T-cell (primary cell): ENCODE measurements around the gene NEURL1. TPM values are rescaled to one million over a fixed set of nuclear protein-coding genes. Genes with fewer than 3 reads are reported as not detected.

Experiments
- ATAC-seq, 4 experiments: fragments of 200-7000 bp in 3 of 4; fragments of 150-1000 bp in 1 of 4; cut with Tn5 transposase; replicated peaks in 1 of 4; 1 replicate in 3 of 4; 2 replicates in 1 of 4; pipeline ENCODE4 v1.10.0; 2021; ENCODE audit warnings: moderate library complexity in 3 of 4, mild to moderate bottlenecking in 2 of 4, moderate number of reproducible peaks in 1 of 4
- CTCF ChIA-PET, 2 donors: fragments of 300-600 bp; sonication (Branson Sonifier 250); formaldehyde crosslinking; loops; one replicate each; lab custom pipeline; 2022; ENCODE audit warnings: antibody characterized with exemption in 2 of 2; lab: Charles Lee
- POLR2A ChIA-PET, 2 donors: fragments of 300-600 bp; sonication (Branson Sonifier 250); formaldehyde crosslinking; loops; one replicate each; lab custom pipeline; 2022; ENCODE audit warnings: antibody characterized with exemption in 2 of 2; lab: Charles Lee
- DNase-seq, 35 experiments: peaks; one replicate each; pipeline versions ENCODE4 v3.0.0 to v3.0.0-alpha.2; 2013 to 2023
- H3K27ac ChIP-seq: one replicate; pipeline ENCODE4 v1.5.1; 2013; ENCODE audit warnings: low read length
- H3K27me3 ChIP-seq, 2 experiments: replicated peaks in 1 of 2; 1 replicate in 1 of 2; 2 replicates in 1 of 2; pipeline versions ENCODE4 v1.6.1 to v1.7.0; 2013; ENCODE audit warnings: low read length in 1 of 2, mixed read lengths in 1 of 2; ENCODE audit not compliant: control insufficient read depth in 2 of 2, insufficient read depth in 2 of 2; ENCODE audit errors: extremely low read depth in 1 of 2
- H3K36me3 ChIP-seq, 2 donors: 1 replicate in 1 of 2; 2 replicates in 1 of 2; pipeline versions ENCODE4 v1.6.1 to v1.7.0; 2013; ENCODE audit warnings: low read length in 1 of 2; ENCODE audit not compliant: control insufficient read depth in 2 of 2, insufficient read depth in 1 of 2; ENCODE audit errors: extremely low read depth in 1 of 2
- H3K4me1 ChIP-seq, 2 experiments: 1 replicate in 1 of 2; 2 replicates in 1 of 2; pipeline versions ENCODE4 v1.6.1 to v1.7.0; 2013; ENCODE audit warnings: low read length in 2 of 2, mixed read lengths in 1 of 2; ENCODE audit not compliant: insufficient read depth in 2 of 2, control insufficient read depth in 1 of 2; ENCODE audit errors: extremely low read depth in 1 of 2
- H3K4me3 ChIP-seq, 2 donors: 1 replicate in 1 of 2; 2 replicates in 1 of 2; pipeline versions ENCODE4 v1.5.1 to v1.7.0; 2013; ENCODE audit warnings: mild to moderate bottlenecking in 2 of 2, low read length in 1 of 2, moderate library complexity in 1 of 2; ENCODE audit not compliant: control insufficient read depth in 1 of 2; ENCODE audit errors: extremely low read depth in 1 of 2
- H3K9me3 ChIP-seq: 2 replicates; pipeline ENCODE4 v1.7.0; 2013
- H3K27ac Mint-ChIP-seq, 2 donors: one replicate each; pipeline ENCODE4 v1.8.0; 2020 to 2021; ENCODE audit warnings: mild to moderate bottlenecking in 2 of 2, mixed read lengths in 2 of 2
- H3K27me3 Mint-ChIP-seq, 2 donors: one replicate each; pipeline ENCODE4 v1.8.0; 2021 to 2022; ENCODE audit warnings: mixed read lengths in 2 of 2
- H3K36me3 Mint-ChIP-seq: one replicate; pipeline ENCODE4 v1.8.0; 2021; ENCODE audit warnings: mixed read lengths
- H3K4me1 Mint-ChIP-seq, 3 donors: one replicate each; pipeline ENCODE4 v1.8.0; 2020 to 2022; ENCODE audit warnings: mixed read lengths in 3 of 3, mild to moderate bottlenecking in 1 of 3
- H3K4me3 Mint-ChIP-seq, 3 donors: one replicate each; pipeline ENCODE4 v1.8.0; 2020 to 2022; ENCODE audit warnings: mild to moderate bottlenecking in 3 of 3, mixed read lengths in 3 of 3, moderate library complexity in 3 of 3
- H3K9me3 Mint-ChIP-seq, 3 donors: one replicate each; pipeline ENCODE4 v1.8.0; 2020 to 2022; ENCODE audit warnings: mixed read lengths in 3 of 3
- WGBS: methylation state at CpG from one replicate; pipeline ENCODE4 v1.1.5; 2013; ENCODE audit warnings: missing lambda C conversion rate; ENCODE audit not compliant: insufficient coverage; 5-methylcytosine and 5-hydroxymethylcytosine counted together
- total RNA-seq, 35 experiments: library from RNA in 6 of 35; stranded (reverse) in 6 of 35; fragments of 120-200 nt in 1 of 35; gene quantifications; one replicate each; pipeline versions ENCODE4 v1.2.1 to v1.2.4 and lab custom pipeline; 2013 to 2026

NEURL1 gene
- total RNA-seq, 5 donors from 2014 or later (not counting 1 experiment from before 2014, with no cell fraction given): 0.46 to 1.7 (median 0.84) TPM

- Histone ChIP-seq H3K27me3 (no peaks in the 10 kb centered on the region), H3K27ac (no peak overlapping the region), H3K4me3 (no peak overlapping the region), H3K36me3 (no peaks in the 10 kb centered on the region), H3K4me1 (no peaks in the 10 kb centered on the region), H3K9me3 (no peaks in the 10 kb centered on the region)
- WGBS: 88% methylated on average over 15 of the region's 20 CpGs
- Mint-ChIP-seq H3K9me3 (no peaks in the 10 kb centered on the region), H3K27me3 (no peaks in the 10 kb centered on the region), H3K4me3 (no peak overlapping the region), H3K27ac (no peak overlapping the region), H3K4me1 (peaks cover 0 to 5% (median 0%) of the 10 kb centered on the region in 3 donors), H3K36me3 (peaks cover 10% of the 10 kb centered on the region)
- DNase-seq: no peak
- CTCF ChIA-PET: interaction anchor here in 1 of 2 donors (0.5 kb wide), 1 partner anchor 29 kb away, joined by 3 read pairs; no protein-coding TSS in a partner anchor
- POLR2A ChIA-PET: no interaction called here
- ATAC-seq: no peak
These were observed 123.4 kb downstream of the NEURL1 start for GRCh38 chr10:103616705-103617601.

GRCh38 chr10:103617602-103618385 is 124.3 kb downstream of the NEURL1 start:
- Histone ChIP-seq H3K27me3 (no peaks in the 10 kb centered on the region), H3K36me3 (peaks cover 0 to 1% of the 10 kb centered on the region in 2 donors), H3K27ac (no peak overlapping the region), H3K9me3 (no peaks in the 10 kb centered on the region), H3K4me3 (no peak overlapping the region), H3K4me1 (no peaks in the 10 kb centered on the region)
- ChIA-PET CTCF (interaction anchor here in 1 of 2 donors (0.5 kb wide), 1 partner anchor 30 kb away, joined by 3 read pairs; no protein-coding TSS in a partner anchor), POLR2A (no interaction called here)
- Mint-ChIP-seq H3K4me3 (no peak overlapping the region), H3K27ac (no peak overlapping the region), H3K9me3 (no peaks in the 10 kb centered on the region), H3K36me3 (peaks cover 13% of the 10 kb centered on the region), H3K4me1 (peaks cover 0 to 5% (median 0%) of the 10 kb centered on the region in 3 donors), H3K27me3 (no peaks in the 10 kb centered on the region)
- DNase-seq (no peak), ATAC-seq (no peak)
- 90% methylated on average over 12 of the region's 13 CpGs for WGBS

GRCh38 chr10:103618575-103619423 is 125.3 kb downstream of the NEURL1 start:
- Mint-ChIP-seq H3K27ac (no peak overlapping the region), H3K9me3 (no peaks in the 10 kb centered on the region)

GRCh38 chr10:103619424-103620351 is 126.2 kb downstream of the NEURL1 start:
- Mint-ChIP-seq H3K4me1 (peaks cover 0 to 3% (median 0%) of the 10 kb centered on the region in 3 donors), H3K36me3 (peaks cover 7% of the 10 kb centered on the region), H3K27me3 (no peaks in the 10 kb centered on the region), H3K27ac (no peak overlapping the region), H3K9me3 (no peaks in the 10 kb centered on the region), H3K4me3 (no peak overlapping the region)
- DNase-seq (no peak), ATAC-seq (no peak)
- H3K9me3 ChIP-seq: no peaks in the 10 kb centered on the region
- CTCF ChIA-PET: interaction anchor here in 1 of 2 donors (1.0 kb wide), 1 partner anchor 13 kb away, joined by 4 read pairs; no protein-coding TSS in a partner anchor
- no peaks in the 10 kb centered on the region for H3K27me3 ChIP-seq
- H3K36me3 ChIP-seq: peaks cover 0 to 2% of the 10 kb centered on the region in 2 donors
- H3K4me1 ChIP-seq: no peaks in the 10 kb centered on the region
- H3K27ac ChIP-seq: no peak overlapping the region
- H3K4me3 ChIP-seq: no peak overlapping the region
- WGBS: 88% methylated on average over 14 of the region's 22 CpGs
- POLR2A ChIA-PET: no interaction called here

More at GRCh38 chr10:103618575-103619423, 125.3 kb downstream of the NEURL1 start:
- CTCF ChIA-PET: interaction anchor here (0.6 to 1.0 kb wide), 2 partner anchors 12 to 243 kb away, joined by 4 to 9 read pairs; no protein-coding TSS in a partner anchor
- no peaks in the 10 kb centered on the region for H3K9me3 ChIP-seq
- POLR2A ChIA-PET: no interaction called here
- Mint-ChIP-seq H3K36me3 (peaks cover 7% of the 10 kb centered on the region), H3K27me3 (no peaks in the 10 kb centered on the region), H3K4me1 (peaks cover 0 to 5% (median 0%) of the 10 kb centered on the region in 3 donors), H3K4me3 (no peak overlapping the region)
- DNase-seq (no peak), ATAC-seq (no peak)
- peaks cover 0 to 2% of the 10 kb centered on the region in 2 donors for H3K36me3 ChIP-seq
- WGBS: 91% methylated on average over 17 of the region's 19 CpGs
- no peak overlapping the region for H3K4me3 ChIP-seq
- no peaks in the 10 kb centered on the region for H3K27me3 ChIP-seq
- no peaks in the 10 kb centered on the region for H3K4me1 ChIP-seq
- H3K27ac ChIP-seq: no peak overlapping the region

DNA sequence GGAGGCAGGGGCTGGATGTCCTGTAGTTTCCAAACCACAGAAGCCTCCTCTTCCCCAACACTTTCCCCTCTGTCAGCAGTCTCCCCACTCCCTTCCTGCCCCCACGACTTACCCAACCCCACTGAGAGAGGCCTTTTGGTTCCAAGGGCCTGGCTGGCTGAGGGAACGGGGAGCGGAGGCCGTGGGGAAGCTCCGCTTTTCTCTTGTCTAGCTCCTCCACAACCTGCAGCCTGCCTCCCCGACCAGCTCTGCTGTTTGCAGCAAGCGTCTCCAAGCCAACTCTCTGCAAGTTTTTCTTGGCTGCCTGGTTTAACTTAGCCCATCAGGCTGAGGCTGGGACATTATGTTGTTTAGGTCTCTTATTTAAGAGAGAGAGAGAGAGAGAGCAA is 126.8 kb downstream of the NEURL1 start:
- peaks cover 4 to 7% of the 10 kb centered on the region in 2 donors for H3K36me3 ChIP-seq

More for the DNA sequence above, 126.8 kb downstream of the NEURL1 start:
- Histone ChIP-seq H3K27ac (no peak overlapping the region), H3K4me1 (no peaks in the 10 kb centered on the region), H3K27me3 (no peaks in the 10 kb centered on the region), H3K9me3 (no peaks in the 10 kb centered on the region), H3K4me3 (no peak overlapping the region)
- ATAC-seq: no peak
- ChIA-PET POLR2A (no interaction called here), CTCF (no interaction called here)
- peaks cover 7% of the 10 kb centered on the region for H3K36me3 Mint-ChIP-seq
- H3K27me3 Mint-ChIP-seq: no peaks in the 10 kb centered on the region
- no peak for DNase-seq
- H3K4me3 Mint-ChIP-seq: no peak overlapping the region
- no peak overlapping the region for H3K27ac Mint-ChIP-seq
- no peaks in the 10 kb centered on the region for H3K9me3 Mint-ChIP-seq
- H3K4me1 Mint-ChIP-seq: no peaks in the 10 kb centered on the region
- 84% methylated on average over 5 of the region's 7 CpGs for WGBS
